Measurements from ENCODE around the gene ACTN1. TPM values are rescaled to one million over a fixed set of nuclear protein-coding genes. Genes with fewer than 3 reads are reported as not detected.
"Not testable (repeated sequence)": the region's sequence is repeated elsewhere in the genome, so short reads cannot be mapped to it uniquely, and the experiment has no call there.

ACTN1 gene
- polyA plus RNA-seq (2012; ENCODE audit: insufficient read depth, insufficient read length, low read depth) = 321 TPM

DNA sequence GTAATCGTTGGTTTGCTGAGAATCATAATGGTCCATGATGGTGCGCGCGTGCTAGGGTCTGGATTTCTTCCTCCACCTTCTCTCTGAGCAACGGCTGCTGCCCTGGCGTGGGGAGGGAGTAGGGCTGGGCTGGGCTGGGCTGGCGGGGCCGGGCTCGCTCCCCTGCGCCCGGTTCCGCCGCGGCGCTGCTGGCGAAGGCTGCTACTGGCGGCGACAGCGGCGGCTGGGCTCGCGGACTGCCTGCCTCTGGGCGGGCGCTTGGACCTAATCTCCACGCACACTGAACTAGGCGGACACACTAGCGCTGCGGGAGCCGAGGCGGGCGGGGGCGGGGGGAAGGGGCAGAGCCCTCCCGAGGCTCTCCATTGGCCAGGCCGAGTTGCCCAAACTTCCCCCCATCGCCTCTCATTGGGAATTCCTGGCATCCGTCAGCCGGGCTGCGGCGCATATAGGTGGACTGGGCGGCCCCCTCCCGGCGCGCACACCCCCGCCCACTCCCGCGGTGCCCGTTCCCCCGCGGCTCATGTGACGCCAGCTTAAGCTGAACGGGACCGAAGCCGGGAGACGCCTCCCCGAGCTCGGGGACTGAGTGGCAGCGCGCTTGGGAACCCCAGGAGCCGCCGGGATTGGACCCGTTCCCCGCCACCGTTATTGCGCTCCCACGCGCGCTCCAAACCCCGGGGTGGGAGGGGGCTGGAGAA lies at the start of gene ACTN1:
Gene ACTN1, minus strand, starts transcription at position 282 of the 701 bp plus-strand sequence. Its CDS starts 246 bp downstream, at position 36.
- H3K27me3 ChIP-seq = no peaks in the 10 kb centered on the region
- DNase-seq = peak; percentile 95
- peaks cover 18% of the 10 kb centered on the region for H3K36me3 ChIP-seq
- no peak for TF ChIP-seq CTCF (IDR thresholded peaks at IDR 0.05; ENCODE audit: low read depth, low read length)
- peak within 1 kb of the TSS; percentile 92 for H3K4me3 ChIP-seq (ENCODE audit: low read depth, low read length)
- H3K4me1 ChIP-seq = peaks cover 12% of the 10 kb centered on the region
- no peaks in the 10 kb centered on the region for H3K9me3 ChIP-seq

GRCh38 chr14:69027242-69027913 lies 48.3 kb upstream of the ACTN1 start:
- Histone ChIP-seq H3K27me3 (no peaks in the 10 kb centered on the region), H3K9me3 (no peaks in the 10 kb centered on the region), H3K36me3 (no peaks in the 10 kb centered on the region), H3K4me3 (ENCODE audit: low read depth, low read length) (no peak overlapping the region), H3K4me1 (no peaks in the 10 kb centered on the region)
- TF ChIP-seq CTCF (IDR thresholded peaks at IDR 0.05; ENCODE audit: low read depth, low read length) = no peak
- no peak for DNase-seq

DNA sequence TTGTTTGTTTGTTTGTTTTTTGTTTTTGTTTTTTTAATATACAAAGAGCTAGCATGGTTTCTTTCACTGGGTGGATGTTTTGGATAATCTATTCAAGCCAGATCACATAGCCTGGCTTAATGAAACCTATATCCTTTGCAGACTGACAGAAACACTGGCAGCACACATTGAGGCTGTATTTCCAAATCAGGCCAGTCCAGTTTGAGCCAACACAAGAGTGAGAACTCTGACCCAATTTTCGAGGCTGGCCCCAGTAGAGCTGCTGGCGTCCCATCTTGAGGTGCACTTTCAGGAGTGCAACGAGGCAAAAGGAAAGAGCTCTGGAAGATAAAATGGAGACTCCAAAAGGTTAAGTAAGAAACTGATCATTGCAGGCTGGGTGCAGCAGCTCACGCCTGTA lies 43.9 kb upstream of the ACTN1 start:
- no peak for TF ChIP-seq CTCF (IDR thresholded peaks at IDR 0.05; ENCODE audit: low read depth, low read length)
- Histone ChIP-seq H3K4me3 (ENCODE audit: low read depth, low read length) (no peak overlapping the region), H3K36me3 (no peaks in the 10 kb centered on the region), H3K27me3 (no peaks in the 10 kb centered on the region), H3K4me1 (no peaks in the 10 kb centered on the region), H3K9me3 (no peaks in the 10 kb centered on the region)
- no peak for DNase-seq

- H3K4me3 ChIP-seq (ENCODE audit: low read depth, low read length); DNase-seq; H3K9me3 ChIP-seq; H3K27me3 ChIP-seq; H3K4me1 ChIP-seq; H3K36me3 ChIP-seq: not testable (repeated sequence)
Measured at GRCh38 chr14:69022093-69022492, 43.0 kb upstream of the ACTN1 start.

DNA sequence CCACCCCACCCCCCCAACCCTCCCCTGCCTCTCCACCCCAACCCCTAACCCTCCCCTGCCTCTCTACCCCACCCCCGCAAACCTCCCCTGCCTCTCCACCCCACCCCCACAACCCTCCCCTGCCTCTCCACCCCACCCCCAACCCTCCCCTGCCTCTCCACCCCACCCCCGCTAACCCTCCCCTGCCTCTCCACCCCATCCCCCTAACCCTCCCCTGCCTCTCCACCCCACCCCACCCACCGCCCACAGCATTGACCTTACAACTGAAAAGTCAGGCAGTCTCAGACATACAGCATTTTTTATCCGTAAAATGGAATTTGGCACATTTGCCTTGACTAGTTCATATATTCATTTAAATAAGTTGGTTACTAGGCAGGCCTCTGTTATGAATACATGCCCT lies 38.6 kb upstream of the ACTN1 start:
- Histone ChIP-seq H3K36me3 (no peaks in the 10 kb centered on the region), H3K4me3 (ENCODE audit: low read depth, low read length) (no peak overlapping the region), H3K27me3 (no peaks in the 10 kb centered on the region), H3K9me3 (no peaks in the 10 kb centered on the region), H3K4me1 (peaks cover 13% of the 10 kb centered on the region)
- TF ChIP-seq CTCF (IDR thresholded peaks at IDR 0.05; ENCODE audit: low read depth, low read length) = no peak
- DNase-seq = no peak

DNA sequence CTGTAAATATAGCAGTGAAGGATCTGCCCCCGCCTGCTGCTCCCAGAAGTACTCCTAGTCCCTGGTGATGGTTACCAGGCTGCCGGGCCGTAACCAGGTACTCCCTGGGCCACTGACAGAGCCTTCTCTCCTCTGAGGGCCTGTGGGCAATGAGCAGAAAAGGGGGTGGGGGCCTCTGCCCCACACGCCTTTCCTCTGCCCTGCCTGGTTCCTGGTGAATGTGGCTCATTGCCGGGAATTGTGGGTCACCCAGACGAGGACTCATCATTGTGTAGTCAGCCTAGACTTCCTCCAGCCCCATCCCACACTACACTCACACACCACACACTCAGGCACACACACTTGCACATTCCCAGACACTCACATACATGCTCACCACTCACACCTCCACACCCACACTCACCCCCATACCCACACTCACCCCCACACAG lies 35.7 kb upstream of the ACTN1 start:
- no peak for TF ChIP-seq CTCF (IDR thresholded peaks at IDR 0.05; ENCODE audit: low read depth, low read length)
- Histone ChIP-seq H3K4me3 (ENCODE audit: low read depth, low read length) (no peak overlapping the region), H3K4me1 (peaks cover 13% of the 10 kb centered on the region), H3K9me3 (no peaks in the 10 kb centered on the region), H3K27me3 (no peaks in the 10 kb centered on the region), H3K36me3 (no peaks in the 10 kb centered on the region)
- DNase-seq = no peak

Measured in BE2C (cell line).